Uterus (tissue), 2 donors: ENCODE data around the gene NDUFS7.

Source experiments
- CTCF ChIP-seq, 4 experiments: fragments of 200-600 bp in 2 of 4; fragments of 450-650 bp in 2 of 4; sonication (generic) in 2 of 4; IDR thresholded peaks; one replicate each; pipeline ENCODE4 v1.5.1; 2016 to 2019; ENCODE audit warnings: antibody characterized with exemption in 4 of 4, mild to moderate bottlenecking in 2 of 4, moderate library complexity in 1 of 4
- POLR2A ChIP-seq, 2 donors: fragments of 450-650 bp; IDR thresholded peaks; one replicate each; pipeline ENCODE4 v1.6.1; 2016; ENCODE audit warnings: antibody characterized with exemption in 2 of 2, mild to moderate bottlenecking in 1 of 2, moderate library complexity in 1 of 2

- TF ChIP-seq CTCF (IDR thresholded peaks at IDR 0.05): no peak
- TF ChIP-seq POLR2A (IDR thresholded peaks at IDR 0.05): no peak
Observed at GRCh38 chr19:1392407-1392806, 8.7 kb downstream of the NDUFS7 start.
